Activated CD4-positive, alpha-beta memory T cell treated with anti-CD3 and anti-CD28 coated beads, Interleukin-2, amount 10 ng/mL, durations not matched to agents 7 days and 5 days (primary cell): ENCODE results near the gene GHRH. TPM values are rescaled to one million over a fixed set of nuclear protein-coding genes. Genes with fewer than 3 reads are reported as not detected.

Experiments
- CTCF ChIA-PET: fragments of 350-600 bp; sonication (Branson Sonifier 250); formaldehyde crosslinking; loops from one replicate; lab custom pipeline; 2021; ENCODE audit warnings: antibody characterized with exemption, inconsistent platforms; lab: Charles Lee
- POLR2A ChIA-PET: fragments of 350-600 bp; sonication (Branson Sonifier 250); formaldehyde crosslinking; loops from one replicate; lab custom pipeline; 2021; ENCODE audit warnings: antibody characterized with exemption; lab: Charles Lee
- DNase-seq: peaks from one replicate; pipeline ENCODE4 v3.0.0-alpha.2; 2020
- H3K27ac Mint-ChIP-seq: one replicate; pipeline ENCODE4 v1.8.0; 2021; ENCODE audit warnings: mild to moderate bottlenecking, mixed read lengths
- H3K27me3 Mint-ChIP-seq: one replicate; pipeline ENCODE4 v1.8.0; 2021; ENCODE audit warnings: mixed read lengths
- H3K36me3 Mint-ChIP-seq: one replicate; pipeline ENCODE4 v1.8.0; 2021; ENCODE audit warnings: low read depth, mixed read lengths
- H3K4me1 Mint-ChIP-seq: one replicate; pipeline ENCODE4 v1.8.0; 2021; ENCODE audit warnings: mixed read lengths
- H3K4me3 Mint-ChIP-seq: one replicate; pipeline ENCODE4 v1.8.0; 2021; ENCODE audit warnings: mild to moderate bottlenecking, mixed read lengths
- H3K9me3 Mint-ChIP-seq: one replicate; pipeline ENCODE4 v1.8.0; 2021; ENCODE audit warnings: mixed read lengths
- total RNA-seq, 2 experiments: library from RNA; stranded (reverse); gene quantifications; one replicate each; pipeline ENCODE4 v1.2.3, GENCODE V29; 2021

The GHRH gene
- total RNA-seq, 2 experiments from 2014 or later = not detected

DNA sequence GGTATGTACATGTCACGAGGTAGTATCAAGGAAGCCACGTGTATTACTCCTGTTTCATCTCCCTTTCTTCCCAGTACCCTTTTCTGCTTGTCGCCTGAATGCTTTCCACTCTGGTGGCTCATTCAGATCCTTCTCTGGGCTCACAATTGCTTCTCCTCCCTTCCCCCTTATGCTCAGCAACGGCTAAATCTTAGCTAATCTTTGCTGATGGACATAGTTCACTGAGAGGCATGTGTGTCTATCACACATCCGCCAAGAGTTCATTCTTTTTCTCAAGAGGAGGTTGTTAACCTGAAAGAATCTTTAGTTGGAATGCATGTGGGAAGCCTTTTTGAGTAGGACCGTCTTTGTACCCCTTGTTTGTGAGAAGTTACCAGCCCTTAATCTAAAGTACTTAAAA is 56.5 kb downstream of the GHRH start:
- ChIA-PET POLR2A (interaction anchor here (1.0 kb wide), 1 partner anchor 26 kb away, joined by 4 read pairs; the partner anchor contains the start of genes MROH8 and RPN2), CTCF (interaction anchor here (1.5 to 2.0 kb wide), 2 partner anchors 10 to 13 kb away, joined by 6 to 7 read pairs; no protein-coding TSS in a partner anchor)
- H3K27me3 Mint-ChIP-seq = no peaks in the 10 kb centered on the region
- H3K27ac Mint-ChIP-seq = no peak overlapping the region
- no peak overlapping the region for H3K4me3 Mint-ChIP-seq
- H3K9me3 Mint-ChIP-seq = no peaks in the 10 kb centered on the region
- peaks cover 78% of the 10 kb centered on the region for H3K36me3 Mint-ChIP-seq
- no peak for DNase-seq
- H3K4me1 Mint-ChIP-seq = no peaks in the 10 kb centered on the region

DNA sequence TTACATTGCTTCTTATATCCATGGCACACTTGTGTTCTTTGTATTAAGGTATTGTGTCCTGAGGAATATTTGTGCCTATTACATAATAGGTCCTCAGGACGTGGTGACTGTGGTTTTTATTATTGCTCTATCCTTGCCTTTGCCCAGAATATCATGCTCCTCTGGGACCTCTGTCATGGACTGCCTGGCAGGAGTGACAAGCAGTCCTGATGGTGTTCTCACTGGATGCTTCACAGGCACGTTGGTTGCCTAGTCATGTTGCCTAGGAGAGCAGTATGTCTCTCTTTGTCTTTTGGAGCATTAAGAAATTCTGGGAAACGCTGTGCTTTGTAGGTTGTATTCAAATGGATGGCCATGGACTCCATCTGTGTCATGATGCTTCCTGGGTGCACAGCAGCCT is 57.6 kb downstream of the GHRH start:
- H3K27me3 Mint-ChIP-seq = no peaks in the 10 kb centered on the region
- H3K9me3 Mint-ChIP-seq = no peaks in the 10 kb centered on the region
- no peak overlapping the region for H3K4me3 Mint-ChIP-seq
- no peaks in the 10 kb centered on the region for H3K4me1 Mint-ChIP-seq
- peaks cover 81% of the 10 kb centered on the region for H3K36me3 Mint-ChIP-seq
- H3K27ac Mint-ChIP-seq = no peak overlapping the region
- DNase-seq = no peak
- ChIA-PET CTCF (interaction anchor here (2.0 kb wide), 1 partner anchor 12 kb away, joined by 6 read pairs; no protein-coding TSS in a partner anchor), POLR2A (interaction anchor here (1.0 kb wide), 1 partner anchor 25 kb away, joined by 4 read pairs; the partner anchor contains the start of genes MROH8 and RPN2)

DNA sequence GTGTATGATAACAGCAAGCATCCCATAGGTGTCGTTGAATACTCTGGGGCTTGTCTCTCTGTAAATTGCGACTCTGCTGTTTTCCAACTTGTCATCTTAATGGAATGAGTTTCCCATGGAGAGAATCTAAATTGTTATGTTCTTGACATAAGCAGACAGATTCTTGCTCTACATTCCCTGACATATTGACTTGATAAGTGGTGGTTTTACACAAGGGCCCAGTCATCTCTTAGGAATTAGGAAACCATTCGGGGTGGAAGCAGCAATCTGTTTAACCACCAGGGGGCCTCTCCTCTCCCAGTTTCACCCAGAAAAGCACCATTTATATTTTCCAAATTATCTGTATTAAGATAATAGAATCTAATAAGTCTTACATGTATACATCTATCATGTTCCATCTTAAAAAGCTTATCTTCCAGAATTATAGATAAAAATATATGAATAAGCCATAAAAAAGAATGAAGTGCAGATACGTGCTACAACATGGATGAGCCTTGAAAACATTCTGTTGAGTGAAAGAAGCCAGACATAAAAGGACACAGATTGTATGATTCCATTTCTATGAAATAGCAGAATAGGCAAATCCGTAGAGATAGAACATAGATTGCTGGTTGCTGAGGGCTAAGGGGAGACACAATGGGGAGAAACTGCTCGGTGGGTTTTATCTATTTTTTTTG is 59.2 kb downstream of the GHRH start:
- H3K4me1 Mint-ChIP-seq = no peaks in the 10 kb centered on the region
- peak; percentile 20 for DNase-seq
- no peak overlapping the region for H3K4me3 Mint-ChIP-seq
- no peak overlapping the region for H3K27ac Mint-ChIP-seq
- H3K27me3 Mint-ChIP-seq = no peaks in the 10 kb centered on the region
- peaks cover 76% of the 10 kb centered on the region for H3K36me3 Mint-ChIP-seq
- ChIA-PET POLR2A (no interaction called here), CTCF (interaction anchor here (1.0 to 3.4 kb wide), 2 partner anchors 12 to 319 kb away, joined by 3 to 21 read pairs; no protein-coding TSS in a partner anchor)
- H3K9me3 Mint-ChIP-seq = no peaks in the 10 kb centered on the region

DNA sequence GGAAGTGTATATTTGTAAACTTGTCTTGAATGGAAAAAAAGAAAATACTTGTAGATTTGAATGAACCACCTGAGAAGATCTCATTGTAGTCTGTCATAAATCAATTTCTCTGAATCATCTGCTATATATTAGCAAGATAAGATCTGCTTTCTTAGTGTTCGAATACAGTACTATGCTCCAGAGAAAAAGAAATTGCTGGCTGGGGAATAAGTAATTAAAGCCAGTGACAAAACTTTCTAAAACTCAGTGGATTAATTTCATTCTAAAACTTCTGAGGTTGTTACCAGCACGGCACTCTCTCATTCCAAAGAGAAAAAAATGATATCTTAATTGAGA is 59.8 kb downstream of the GHRH start:
- H3K36me3 Mint-ChIP-seq = peaks cover 75% of the 10 kb centered on the region
- H3K27ac Mint-ChIP-seq = no peak overlapping the region

More for the DNA sequence above, 59.8 kb downstream of the GHRH start:
- Mint-ChIP-seq H3K9me3 (no peaks in the 10 kb centered on the region), H3K4me1 (peaks cover 4% of the 10 kb centered on the region), H3K27me3 (no peaks in the 10 kb centered on the region), H3K4me3 (no peak overlapping the region)
- DNase-seq = no peak
- CTCF ChIA-PET = interaction anchor here (3.4 kb wide), 1 partner anchor 11 kb away, joined by 21 read pairs; no protein-coding TSS in a partner anchor
- POLR2A ChIA-PET = interaction anchor here (0.6 to 1.3 kb wide), 2 partner anchors 8 to 23 kb away, joined by 3 to 5 read pairs; partner anchors contain the start of genes MROH8 and RPN2

Other genes starting within 250 kb of the GHRH start
- gene RBL1, start 165.8 kb downstream of the GHRH start, total RNA-seq = 10 to 100 TPM; 45.2 to 45.6 TPM
- 100 to 1,000 TPM; 168 to 179 TPM for gene RPN2, start 82.5 kb downstream of the GHRH start, total RNA-seq
- gene MROH8, start 82.3 kb downstream of the GHRH start, total RNA-seq = 1 to 10 TPM; 1.7 to 2.2 TPM
- gene MANBAL, start 27.8 kb upstream of the GHRH start, total RNA-seq = 1 to 10 TPM; 9.0 to 9.7 TPM
- 1 to 10 TPM; 2.6 to 2.7 TPM for gene SRC, start 84.3 kb upstream of the GHRH start, total RNA-seq